Measurements from ENCODE around the gene ZNF454.

Gene ZNF454

DNA sequence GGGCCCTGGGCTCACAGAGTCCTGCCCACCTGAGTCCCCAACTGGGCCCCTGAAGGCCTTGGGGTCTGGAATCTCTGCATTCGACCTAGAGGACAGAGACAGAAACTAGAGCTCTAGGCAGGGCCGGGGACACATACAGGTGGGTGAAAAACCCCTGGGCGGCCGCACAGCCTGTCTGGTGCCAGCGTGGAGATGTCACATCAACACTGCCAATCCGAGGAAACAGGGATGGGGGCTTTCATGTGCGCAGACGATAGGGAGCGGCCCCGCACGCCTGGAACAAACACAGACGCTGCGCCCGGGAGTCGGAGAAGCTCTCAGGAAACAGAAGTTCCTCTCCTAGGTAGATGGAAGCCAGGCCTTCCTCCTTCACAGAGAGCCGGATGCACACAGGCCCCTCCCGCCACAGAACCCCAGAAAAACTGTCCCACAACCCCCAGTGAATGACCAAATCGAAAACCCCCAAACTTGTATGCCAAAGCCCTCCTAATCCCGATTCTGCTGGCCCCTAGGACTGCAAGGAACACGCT lies 52.3 kb downstream of the ZNF454 start:
- no peak for DNase-seq (ENCODE audit: low read depth)

DNA sequence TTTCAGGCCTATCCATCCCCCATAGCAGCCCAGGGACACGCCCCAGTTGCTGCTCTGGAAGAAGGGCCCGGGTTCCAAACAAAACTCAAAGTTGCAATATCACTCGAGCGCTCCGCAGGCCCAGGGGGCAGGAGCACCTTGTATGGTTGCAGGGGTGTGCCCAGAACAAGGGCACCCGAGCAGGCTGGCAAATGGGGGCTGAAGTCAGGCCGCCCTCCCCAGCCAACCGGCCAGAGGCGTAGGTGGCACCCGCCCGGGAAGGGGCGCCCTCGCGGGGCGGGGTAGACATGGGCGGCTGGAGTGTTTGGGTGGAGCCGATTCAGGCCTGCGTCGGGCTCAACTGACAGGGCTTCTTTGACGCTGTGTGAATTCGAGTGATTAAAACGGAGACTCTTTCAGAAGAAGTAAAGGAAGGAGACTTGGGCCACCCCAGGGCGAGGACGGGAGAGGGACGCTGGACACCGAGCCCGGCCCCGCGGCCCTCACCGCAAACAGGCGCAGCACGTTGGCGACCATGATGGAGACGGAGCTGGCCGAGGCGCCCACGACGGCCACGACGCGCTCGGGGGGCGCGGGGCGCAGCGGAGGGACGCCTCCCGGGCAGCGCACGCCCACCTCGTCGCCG lies 53.1 kb downstream of the ZNF454 start:
- DNase-seq (ENCODE audit: low read depth) = no peak

DNA sequence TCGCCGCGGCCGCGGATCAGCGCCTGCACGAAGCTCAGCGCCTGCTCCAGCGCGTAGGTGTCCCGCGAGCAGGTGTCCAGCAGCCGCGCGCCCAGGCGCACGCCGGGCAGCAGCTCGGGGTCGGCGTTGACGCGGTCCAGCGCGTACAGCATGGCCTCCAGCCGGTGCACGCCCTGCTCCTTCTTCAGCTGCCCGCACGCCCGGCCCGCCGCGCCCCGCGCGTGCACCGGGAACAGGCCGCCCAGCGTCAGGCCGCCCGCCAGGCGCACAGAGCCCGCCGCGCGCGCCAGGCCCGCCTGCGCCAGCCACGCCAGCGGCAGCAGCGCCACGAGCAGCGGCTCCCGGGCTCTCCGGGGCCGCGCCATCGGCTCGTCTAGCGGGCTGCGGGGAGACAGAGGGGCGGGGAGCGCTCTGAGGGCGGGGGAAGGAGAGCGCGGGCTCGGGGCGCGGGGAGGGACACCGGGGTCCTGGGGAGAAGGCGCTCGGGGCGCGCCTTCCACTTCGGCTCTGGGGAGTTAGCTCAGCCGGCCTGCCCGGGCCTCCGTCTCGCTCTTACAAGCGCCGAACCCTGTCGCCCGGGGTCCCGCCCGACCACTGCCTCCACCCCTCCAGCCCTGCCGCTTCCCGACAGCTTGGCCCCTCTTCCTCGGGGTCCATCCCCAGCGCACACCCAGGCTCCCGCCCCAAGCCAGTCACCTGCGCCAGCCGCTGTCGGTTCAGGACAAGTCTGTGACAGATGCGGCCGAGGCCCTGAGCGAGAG lies 53.8 kb downstream of the ZNF454 start, which contains the start of gene GRM6:
Gene GRM6 (minus strand): TSS at position 741 of the 761 bp plus-strand sequence. CDS start 376 bp downstream, at position 365.
- no peak for DNase-seq (ENCODE audit: low read depth)

DNA sequence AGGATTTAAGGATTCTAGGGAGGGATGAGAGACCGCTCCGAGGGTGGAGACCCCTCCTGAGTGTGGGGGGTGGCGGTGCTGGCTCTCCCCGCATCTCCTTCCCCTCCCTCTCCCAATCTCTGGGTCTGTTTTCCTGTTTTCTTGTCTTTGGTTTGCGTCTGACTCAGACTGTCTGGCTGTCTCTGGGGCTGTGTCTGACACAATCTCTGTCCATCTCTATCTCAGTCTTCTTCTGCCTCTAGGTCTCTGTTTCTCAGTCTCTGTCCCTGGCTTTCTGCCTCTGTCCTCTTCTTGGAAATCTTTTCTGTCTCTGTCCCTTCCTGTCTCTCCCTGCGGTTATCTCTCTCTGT lies 54.3 kb downstream of the ZNF454 start:
- DNase-seq (ENCODE audit: low read depth) = no peak

DNA sequence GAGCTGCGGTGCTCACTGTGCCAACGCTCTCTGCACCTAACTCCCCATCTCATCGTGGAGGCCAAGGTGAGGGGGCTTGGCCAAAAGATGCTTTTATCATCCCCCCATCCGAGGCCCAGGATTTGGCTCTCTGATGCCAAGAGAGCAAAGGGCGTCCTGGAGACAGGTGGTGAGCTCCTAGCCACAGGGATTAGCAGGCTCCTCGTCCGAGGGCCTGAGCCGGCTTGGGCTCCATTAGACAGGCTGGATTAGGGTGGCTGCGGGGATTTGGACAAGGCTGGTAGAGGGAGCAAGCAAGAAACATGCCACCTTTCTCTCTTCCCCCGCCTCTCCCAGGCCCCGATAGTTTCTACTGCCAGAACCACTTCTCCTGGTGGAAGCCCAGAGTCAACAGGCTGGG lies 55.2 kb downstream of the ZNF454 start:
- no peak for DNase-seq (ENCODE audit: low read depth)

DNA sequence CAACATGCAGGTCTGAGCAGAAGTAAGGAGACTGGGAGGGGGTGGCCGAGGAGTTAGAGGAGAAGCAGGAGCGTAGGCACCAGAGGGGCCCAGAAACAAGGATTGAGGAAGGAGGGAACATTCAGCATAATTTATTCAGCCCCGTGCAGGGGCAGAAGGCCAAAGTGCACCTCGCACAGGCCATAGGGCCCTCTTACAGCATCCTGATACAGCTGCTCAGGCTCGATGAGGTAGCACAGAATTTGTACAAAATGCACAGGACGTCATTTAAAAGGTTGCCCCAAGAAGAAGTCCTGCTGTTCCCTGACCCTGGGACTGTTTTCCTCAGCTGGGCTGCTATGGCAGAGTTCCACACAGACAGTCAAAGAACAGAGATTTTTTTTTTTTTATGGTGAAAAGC lies 56.2 kb downstream of the ZNF454 start:
- no peak for DNase-seq (ENCODE audit: low read depth)

DNA sequence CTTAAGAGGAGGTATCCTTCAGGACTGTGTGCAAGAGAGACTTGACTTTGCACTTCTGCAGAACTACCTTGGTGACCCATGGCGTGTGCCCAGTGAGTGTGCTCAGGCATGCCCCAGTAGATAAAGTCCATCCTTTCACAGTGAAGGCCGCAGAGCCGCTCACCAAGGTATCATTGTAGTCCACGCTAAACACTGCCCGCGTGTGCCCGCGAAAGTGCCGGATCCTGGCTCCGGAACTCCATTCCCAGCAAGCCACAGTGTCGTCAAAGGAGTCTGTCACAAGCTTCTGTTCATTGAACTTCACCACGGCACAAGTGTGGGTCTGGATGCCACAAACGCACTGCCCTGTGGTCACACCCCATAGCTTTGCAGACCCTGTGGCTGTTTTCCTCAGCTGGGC lies 57.4 kb downstream of the ZNF454 start:
- no peak for DNase-seq (ENCODE audit: low read depth)

DNA sequence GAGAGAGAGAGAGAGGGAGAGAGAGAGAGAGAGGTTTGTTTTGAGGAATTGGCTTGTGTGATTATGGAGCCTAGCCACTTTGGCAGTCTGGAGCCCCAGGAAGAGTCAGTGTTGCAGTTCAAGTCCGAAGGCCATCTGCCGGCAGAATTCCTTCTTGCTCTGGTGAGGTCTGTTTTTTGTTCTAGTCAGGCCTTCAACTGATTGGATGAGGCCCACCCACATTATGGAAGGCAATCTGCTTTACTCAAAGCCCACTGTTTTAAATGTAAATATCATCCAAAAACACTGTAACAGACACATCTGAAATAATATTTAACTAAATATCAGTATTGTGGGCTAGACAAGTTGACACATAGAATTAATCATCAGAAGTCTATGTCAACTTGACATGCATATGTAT lies 65.6 kb downstream of the ZNF454 start:
- no peak for DNase-seq (ENCODE audit: low read depth)

DNA sequence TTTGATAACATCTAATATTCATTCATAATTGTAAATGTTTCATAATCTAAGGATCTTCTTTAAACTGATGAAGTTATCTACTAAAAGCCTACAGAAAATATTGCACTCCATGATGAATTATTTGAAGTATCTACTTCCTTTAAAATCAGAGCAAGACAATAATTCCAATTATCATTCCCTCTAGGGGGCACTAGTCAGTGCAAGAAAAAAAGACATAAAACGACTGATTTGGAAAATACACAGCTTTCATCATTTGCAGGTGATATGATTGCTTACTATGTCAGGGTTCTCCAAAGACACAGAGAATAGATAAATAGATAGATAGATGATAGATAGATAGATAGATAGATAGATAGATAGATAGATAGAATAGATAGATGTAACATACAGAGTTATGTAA lies 67.7 kb downstream of the ZNF454 start:
- no peak for DNase-seq (ENCODE audit: low read depth)

Measured in stimulated activated CD8-positive, alpha-beta memory T cell treated with anti-CD3 and anti-CD28 coated beads, Interleukin-7, amount 100 ng/mL, for 24 hours (primary cell).